Panc1 (cell line): ENCODE measurements around the gene KCNK2. TPM values are rescaled to one million over a fixed set of nuclear protein-coding genes. Genes with fewer than 3 reads are reported as not detected.

Experiments
- ATAC-seq: fragments of 200-7000 bp; cut with Tn5 transposase; 2 replicates; pipeline ENCODE4 v1.9.1; 2020; ENCODE audit warnings: mild to moderate bottlenecking, moderate library complexity
- BruUV-seq: library from RNA; stranded (reverse); fragments of 400-500 nt; replicated peaks from 2 replicates; lab custom pipeline; 2021; lab: Mats Ljungman, UMichigan
- CTCF ChIA-PET: fragments of 300-600 bp; sonication (Branson Sonifier 250); formaldehyde crosslinking; loops from one replicate; lab custom pipeline; 2022; ENCODE audit warnings: antibody characterized with exemption; lab: Charles Lee
- POLR2A ChIA-PET: fragments of 300-600 bp; sonication (Branson Sonifier 250); formaldehyde crosslinking; loops from one replicate; lab custom pipeline; 2022; ENCODE audit warnings: antibody characterized with exemption; lab: Charles Lee
- DNase-seq: peaks from one replicate; pipeline ENCODE4 v3.0.0-alpha.2; 2010; ENCODE audit warnings: low read depth, low spot score
- H3K27ac ChIP-seq: 2 replicates; pipeline ENCODE4 v1.5.1; 2011; ENCODE audit warnings: mild to moderate bottlenecking, low read length, inconsistent platforms
- H3K27me3 ChIP-seq: fragments of 200-500 bp; sonication (Bioruptor generic); 2 replicates; pipeline ENCODE4 v1.6.0; 2014; ENCODE audit warnings: low read length, inconsistent platforms; ENCODE audit not compliant: control insufficient read depth, insufficient read depth
- H3K36me3 ChIP-seq: fragments of 200-500 bp; sonication (Bioruptor generic); 2 replicates; pipeline ENCODE4 v1.5.1; 2014; ENCODE audit warnings: inconsistent platforms, mild to moderate bottlenecking, low read length, moderate library complexity; ENCODE audit not compliant: control insufficient read depth, insufficient read depth
- H3K4me1 ChIP-seq: 2 replicates; pipeline ENCODE4 v1.5.1; 2011; ENCODE audit warnings: inconsistent platforms, mild to moderate bottlenecking, low read length, moderate library complexity; ENCODE audit not compliant: control insufficient read depth, insufficient read depth
- H3K4me3 ChIP-seq, 2 experiments: 2 replicates each; pipeline ENCODE4 v1.5.1; 2011 to 2012; ENCODE audit warnings: low read depth in 2 of 2, low read length in 2 of 2, mild to moderate bottlenecking in 2 of 2, inconsistent platforms in 1 of 2, moderate library complexity in 1 of 2
- H3K9me3 ChIP-seq: fragments of 200-500 bp; sonication (Bioruptor generic); 2 replicates; pipeline ENCODE4 v1.5.1; 2014; ENCODE audit warnings: low read depth, mild to moderate bottlenecking, inconsistent platforms, low read length, moderate library complexity; ENCODE audit not compliant: control insufficient read depth, insufficient read depth
- CTCF ChIP-seq: fragments of 450-650 bp; IDR thresholded peaks from 2 replicates; pipeline ENCODE4 v1.5.1; 2017; ENCODE audit warnings: mild to moderate bottlenecking
- POLR2AphosphoS5 ChIP-seq: IDR thresholded peaks from 2 replicates; pipeline ENCODE4 v1.6.1; 2012; ENCODE audit warnings: mild to moderate bottlenecking, low read depth, low read length, moderate library complexity
- REST ChIP-seq, 2 experiments: IDR thresholded peaks; 2 replicates each; pipeline ENCODE4 v1.6.1; 2011 to 2012; ENCODE audit warnings: low read depth in 2 of 2, control low read depth in 1 of 2, low read length in 1 of 2, mild to moderate bottlenecking in 1 of 2, moderate library complexity in 1 of 2; ENCODE audit not compliant: insufficient read depth in 1 of 2
- SIN3A ChIP-seq: IDR thresholded peaks from 2 replicates; pipeline ENCODE4 v1.6.1; 2012; ENCODE audit warnings: low read depth, mild to moderate bottlenecking, low read length, moderate library complexity, borderline replicate concordance; ENCODE audit not compliant: insufficient read depth
- TCF7L2 ChIP-seq: IDR thresholded peaks from 2 replicates; pipeline ENCODE4 v1.6.1; 2011; ENCODE audit warnings: mild to moderate bottlenecking, low read depth, low read length, inconsistent platforms
- in situ Hi-C: cut with HindIII; loops from 2 replicates; pipeline ENCODE4 v1.10.0; 2016; ENCODE audit warnings: low sequenced_read_pairs, low pct_unique_long_range_greater_than_20kb
- intact Hi-C: fragments of 100-400 bp; cut with micrococcal nuclease; formaldehyde crosslinking; loops from one replicate; pipeline ENCODE4 v1.10.0; 2022; ENCODE audit not compliant: unreplicated experiment
- total RNA-seq: library from RNA; stranded (reverse); gene quantifications from one replicate; pipeline ENCODE4 v1.2.1, GENCODE V29; 2021; ENCODE audit not compliant: unreplicated experiment

KCNK2 gene
- total RNA-seq, 1 experiment from 2014 or later = 0.28 TPM

- POLR2A ChIA-PET = no interaction called here
- CTCF ChIA-PET = no interaction called here
- Histone ChIP-seq H3K27me3 (no peaks in the 10 kb centered on the region), H3K36me3 (no peaks in the 10 kb centered on the region), H3K4me3 (no peak overlapping the region), H3K27ac (no peak overlapping the region), H3K4me1 (no peaks in the 10 kb centered on the region), H3K9me3 (no peaks in the 10 kb centered on the region)
- BruUV-seq = no TSS peak
- DNase-seq = no peak
- TF ChIP-seq REST (IDR thresholded peaks at IDR 0.05; ENCODE audit: insufficient read depth in 1 of 2, low read depth in 2 of 2, low read length in 1 of 2) (no peak), POLR2AphosphoS5 (no peak), CTCF (no peak), TCF7L2 (no peak), SIN3A (no peak)
- ATAC-seq = no peak
- intact Hi-C loops (no loop called here), in situ Hi-C loops (no loop called here)
These were observed 27.1 kb upstream of the KCNK2 start for GRCh38 chr1:215055281-215055935.

- no peaks in the 10 kb centered on the region for H3K27me3 ChIP-seq
- H3K9me3 ChIP-seq = no peaks in the 10 kb centered on the region
- no TSS peak for BruUV-seq
- intact Hi-C loops (no loop called here), in situ Hi-C loops (no loop called here)
- ChIA-PET CTCF (no interaction called here), POLR2A (no interaction called here)
- no peak overlapping the region for H3K27ac ChIP-seq
- TF ChIP-seq SIN3A (no peak), TCF7L2 (no peak), POLR2AphosphoS5 (no peak), CTCF (no peak), REST (IDR thresholded peaks at IDR 0.05; ENCODE audit: insufficient read depth in 1 of 2, low read depth in 2 of 2, low read length in 1 of 2) (no peak)
- H3K4me1 ChIP-seq = no peaks in the 10 kb centered on the region
- H3K4me3 ChIP-seq = no peak overlapping the region
- no peaks in the 10 kb centered on the region for H3K36me3 ChIP-seq
- DNase-seq (no peak), ATAC-seq (no peak)
These were observed 26.0 kb upstream of the KCNK2 start for GRCh38 chr1:215056584-215056983.
